Hepatic stellate cell (primary cell): Measurements from ENCODE around the gene COX10.
"Not testable (repeated sequence)": the region's sequence is repeated elsewhere in the genome, so short reads cannot be mapped to it uniquely, and the experiment has no call there.

Source experiments
- DNase-seq: peaks from one replicate; pipeline ENCODE4 v3.0.0; 2011; ENCODE audit warnings: low spot score

COX10 gene

DNA sequence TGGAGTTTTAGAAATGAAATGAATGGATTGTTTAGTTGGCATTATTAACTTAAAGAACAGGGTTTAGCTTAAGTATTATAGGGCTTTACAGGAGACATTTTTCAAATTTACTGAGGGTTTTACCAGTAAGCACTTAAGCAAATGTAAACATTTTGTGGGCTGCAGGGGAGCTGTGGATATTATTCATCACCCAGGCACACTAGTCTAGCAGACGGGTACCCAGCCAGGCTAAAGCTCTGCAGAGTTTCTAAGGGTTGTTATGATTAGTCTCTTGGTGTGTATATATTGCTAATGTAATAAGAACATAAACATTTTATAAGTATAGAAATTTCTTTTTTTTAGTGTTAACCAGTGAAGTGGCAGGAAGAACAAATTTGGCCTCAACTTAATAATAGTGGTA, 110.6 kb downstream of the COX10 start:
- not testable (repeated sequence) for DNase-seq

DNA sequence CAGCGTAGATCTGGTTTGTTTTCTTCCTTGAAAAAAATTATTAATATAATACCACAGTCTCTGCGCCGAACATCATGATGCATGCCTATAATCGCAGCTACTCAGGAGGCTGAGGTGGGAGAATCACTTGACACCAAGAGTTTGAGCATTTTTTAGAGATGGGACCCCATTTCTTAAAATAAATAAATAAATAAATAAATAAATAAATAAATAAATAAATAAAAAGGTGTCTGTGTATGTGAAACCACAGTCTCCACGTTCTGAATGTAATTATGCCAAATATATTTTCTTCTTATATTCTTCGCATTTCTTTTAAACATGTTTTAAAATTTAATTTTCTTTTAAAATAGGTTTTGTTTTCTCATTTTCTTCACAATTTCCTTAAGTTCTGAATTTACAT, 112.8 kb downstream of the COX10 start:
- DNase-seq, result not testable (repeated sequence)

DNA sequence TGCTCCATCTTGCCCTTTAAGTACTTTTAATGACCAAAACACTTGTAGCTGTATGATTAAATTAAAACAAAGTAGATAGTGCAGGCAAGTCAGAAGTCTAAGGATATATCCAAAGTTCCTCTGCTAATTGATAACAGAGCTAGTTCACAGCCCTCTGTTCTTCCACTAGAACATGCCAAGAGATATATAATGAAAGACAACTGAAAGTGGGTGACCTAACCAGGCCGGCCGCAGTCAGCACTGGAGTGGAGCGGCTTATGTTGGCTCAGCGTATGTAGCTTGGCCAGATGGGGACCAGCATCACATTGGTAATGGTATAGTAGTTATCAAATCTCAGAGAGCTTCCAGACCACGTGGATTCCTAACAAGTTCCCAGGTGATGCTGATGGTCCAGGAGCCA, 115.2 kb downstream of the COX10 start:
- DNase-seq, result not testable (repeated sequence)

DNA sequence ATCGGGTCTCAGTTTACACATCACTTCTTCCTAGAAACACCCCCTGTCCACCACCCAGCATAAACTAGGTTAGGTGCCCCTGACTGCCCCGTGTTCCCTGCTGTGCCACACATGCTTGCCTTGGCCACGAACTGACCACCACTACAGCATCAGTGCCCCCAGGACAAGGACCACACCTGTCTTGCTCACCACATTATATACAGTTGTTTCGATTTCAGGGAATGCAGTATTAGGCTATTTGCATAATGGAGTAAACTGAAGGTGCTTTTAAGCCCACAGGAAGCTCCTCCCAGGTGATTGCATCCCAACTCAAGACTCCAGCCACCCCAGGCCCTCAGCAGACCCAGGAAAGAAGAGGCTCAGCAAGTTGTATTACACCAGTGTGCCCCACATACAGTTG, 117.1 kb downstream of the COX10 start:
- not testable (repeated sequence) for DNase-seq

DNA sequence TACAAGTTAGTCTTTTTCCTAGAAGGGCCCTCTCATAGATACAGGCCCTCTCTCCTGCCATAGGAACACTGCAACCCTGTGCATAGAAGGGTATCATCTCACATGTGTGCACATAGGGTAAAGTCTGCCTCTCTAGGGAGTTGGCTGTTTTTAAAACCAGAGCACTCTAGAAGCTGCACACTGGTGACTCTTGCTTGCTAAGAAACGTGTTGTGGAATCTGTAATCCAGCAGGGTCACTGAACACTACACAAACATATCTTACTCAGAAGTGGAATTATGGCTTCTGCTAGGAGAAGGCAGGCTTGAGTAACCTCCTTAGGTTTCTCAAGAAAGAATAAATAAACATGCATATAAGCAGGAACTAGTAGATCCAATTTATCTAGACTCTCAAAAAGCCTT, 121.5 kb downstream of the COX10 start:
- not testable (repeated sequence) for DNase-seq

DNA sequence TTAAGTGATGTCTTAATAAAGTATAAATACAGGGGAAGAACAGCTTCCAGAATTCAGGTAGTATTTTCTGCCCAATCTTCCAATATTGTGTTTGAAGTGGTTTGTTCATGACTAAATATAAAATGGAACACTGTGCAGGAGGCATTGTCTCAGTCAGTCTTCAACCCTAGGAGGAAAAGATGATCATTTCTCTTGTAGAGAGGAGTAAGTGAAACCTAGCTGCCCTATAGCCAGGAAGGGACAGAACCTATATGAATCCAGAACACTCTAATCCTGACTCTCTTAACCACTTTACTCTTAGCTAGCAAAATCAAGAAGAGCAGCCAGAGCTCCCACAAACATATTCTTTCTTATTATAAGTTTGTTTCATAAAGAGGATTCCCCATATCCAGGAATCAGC, 122.2 kb downstream of the COX10 start:
- not testable (repeated sequence) for DNase-seq

DNA sequence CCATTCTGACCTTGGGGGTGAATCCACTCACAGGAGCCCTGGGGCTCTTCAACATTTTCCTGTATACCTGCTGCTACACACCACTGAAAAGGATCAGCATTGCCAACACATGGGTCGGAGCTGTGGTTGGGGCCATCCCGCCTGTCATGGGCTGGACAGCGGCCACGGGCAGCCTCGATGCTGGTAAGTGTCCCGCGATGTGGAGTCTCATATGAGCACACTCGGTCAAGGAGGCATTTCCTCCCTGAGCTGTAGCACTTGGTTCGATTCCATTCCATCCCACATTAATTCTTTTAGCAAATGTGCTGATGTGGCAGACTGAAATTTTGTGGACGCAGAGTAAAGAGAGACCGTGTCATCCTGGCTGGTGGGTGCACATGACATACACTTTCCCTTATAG, 122.7 kb downstream of the COX10 start:
- not testable (repeated sequence) for DNase-seq

DNA sequence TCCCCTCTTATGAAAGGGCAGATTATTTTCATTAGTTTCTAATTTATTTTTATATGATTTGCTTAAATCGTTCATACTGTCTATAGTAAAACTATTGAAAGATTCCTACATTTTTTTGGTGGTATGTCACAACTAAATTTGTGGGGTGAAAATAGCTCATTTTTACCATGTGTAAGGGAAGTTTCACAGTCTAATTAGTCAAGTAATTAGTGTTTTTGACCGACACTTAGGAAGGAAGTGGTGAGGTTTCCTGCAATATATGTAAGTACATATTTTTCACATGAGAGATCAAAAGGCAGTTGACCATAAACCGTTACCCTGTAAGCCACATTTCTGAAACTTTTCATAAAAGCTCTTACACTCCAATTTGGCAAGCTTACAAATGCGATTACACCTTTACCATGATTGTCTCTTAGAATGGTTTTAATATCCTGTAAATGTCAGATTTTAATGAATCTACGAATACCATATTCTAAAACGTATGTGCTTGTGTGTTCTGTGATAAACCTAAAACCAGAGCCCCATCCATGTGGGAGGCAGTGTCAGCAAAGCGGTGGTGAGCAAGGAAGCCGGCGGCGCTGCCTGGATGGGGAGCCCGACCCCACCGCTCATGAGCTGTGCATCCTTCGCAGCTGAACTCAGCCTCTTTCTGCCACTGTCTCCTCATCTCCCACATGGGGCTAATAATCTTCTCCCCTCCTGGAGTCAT, 123.5 kb downstream of the COX10 start:
- not testable (repeated sequence) for DNase-seq

DNA sequence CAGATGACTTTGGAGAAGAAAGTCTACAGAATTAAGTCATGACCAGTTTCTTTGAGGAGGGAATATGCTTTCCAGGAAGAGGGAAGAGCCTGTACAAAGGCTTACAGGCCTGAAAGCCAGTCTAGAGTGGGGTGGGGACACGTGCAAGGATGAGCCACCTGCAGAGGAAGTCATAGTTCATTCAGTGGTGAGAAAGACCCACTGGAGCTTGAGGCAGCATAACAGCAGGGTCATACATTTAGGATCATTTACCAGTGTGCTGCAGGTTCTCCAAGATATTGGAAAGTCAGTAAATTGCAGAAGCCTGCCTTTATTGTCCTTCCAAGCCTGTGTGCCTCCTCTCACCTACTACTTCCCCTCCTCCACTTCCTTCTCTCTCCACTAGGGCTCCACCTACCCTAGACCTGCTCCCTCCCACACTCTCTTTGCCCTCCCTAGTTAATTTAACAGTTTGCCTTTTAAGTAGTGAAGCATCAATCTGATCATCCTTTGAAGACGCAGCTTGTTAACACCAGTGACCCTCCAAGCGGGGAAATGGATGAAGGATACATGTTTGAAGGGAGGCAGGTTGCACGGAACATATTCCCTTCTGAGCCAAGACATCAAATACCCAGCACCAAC, 127.2 kb downstream of the COX10 start:
- DNase-seq, result no peak

DNA sequence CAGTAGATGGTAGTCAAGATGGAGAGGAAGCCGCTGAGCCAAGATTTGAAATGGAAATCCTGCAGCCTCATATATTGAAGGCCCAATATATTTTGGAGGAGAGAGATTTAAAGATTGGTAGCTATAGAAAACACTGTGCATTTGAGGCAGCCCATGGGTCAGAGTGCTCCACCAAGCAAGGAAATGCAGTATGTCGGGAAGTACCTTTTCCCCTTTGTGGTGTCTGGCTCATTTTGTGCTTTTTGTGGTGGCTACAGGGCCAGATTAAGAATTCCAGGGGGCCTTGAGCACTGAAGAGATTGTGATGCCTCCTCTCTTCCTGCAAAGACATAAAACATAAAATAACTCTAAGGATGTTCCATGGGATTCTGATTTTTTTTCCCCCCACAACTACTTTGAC, 127.8 kb downstream of the COX10 start:
- DNase-seq, result no peak

DNA sequence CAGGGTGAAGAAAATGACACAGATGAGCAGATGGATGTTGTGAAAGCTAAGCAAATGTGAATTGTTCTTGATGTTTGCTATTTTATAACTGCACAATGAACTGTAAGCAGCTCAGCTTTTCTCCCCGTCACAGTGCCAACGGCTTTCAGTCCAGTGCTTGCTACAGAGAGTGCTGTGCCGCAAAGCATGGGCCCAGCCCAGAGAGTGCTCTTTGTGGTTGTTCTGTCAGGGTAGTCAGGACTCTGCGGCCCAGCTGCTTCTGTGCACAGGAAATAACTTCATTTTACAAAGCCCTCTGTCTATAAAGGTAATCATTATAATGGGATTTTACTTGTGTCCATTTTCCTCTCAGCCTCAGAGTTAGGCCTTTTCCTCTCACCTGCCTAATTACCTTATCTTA, 128.3 kb downstream of the COX10 start:
- no peak for DNase-seq

DNA sequence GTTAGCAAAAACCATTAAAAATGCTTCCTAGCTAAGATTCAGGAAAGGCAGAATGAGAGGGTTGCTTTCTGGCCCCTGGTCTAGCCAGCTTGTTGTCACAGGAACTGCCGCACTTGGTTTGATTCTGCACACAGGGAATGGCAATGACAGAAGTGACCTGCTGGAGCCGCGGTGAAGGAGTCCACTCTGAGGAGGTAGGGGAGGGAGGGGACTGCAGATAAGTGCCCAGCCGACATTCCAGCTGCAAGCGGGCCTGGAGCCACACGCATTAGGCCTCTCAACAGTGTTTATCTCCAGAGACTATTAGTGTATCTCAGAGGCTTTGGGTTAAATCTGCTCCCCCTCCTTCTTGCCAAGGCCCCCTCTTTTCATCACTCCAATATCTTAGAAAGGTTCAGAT, 128.7 kb downstream of the COX10 start:
- DNase-seq, result no peak

DNA sequence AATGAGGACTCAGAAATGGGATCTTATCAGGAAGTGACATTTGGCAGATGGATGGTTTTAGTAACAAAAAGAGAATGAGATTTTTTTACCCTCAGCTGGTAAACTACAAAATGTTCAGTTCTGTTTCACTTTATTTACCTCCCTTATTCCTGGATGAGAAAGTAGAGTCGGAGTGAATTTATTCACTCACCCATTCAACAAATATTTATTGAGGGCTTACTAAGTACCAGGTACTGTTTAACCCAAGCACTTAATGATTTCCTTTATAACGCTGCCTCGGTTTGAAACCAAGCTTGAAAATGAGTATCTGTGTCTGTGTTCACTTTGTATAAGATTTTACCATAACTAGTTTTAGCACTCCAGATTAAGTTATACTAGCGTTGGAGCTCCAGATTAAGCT, 129.3 kb downstream of the COX10 start:
- no peak for DNase-seq

DNA sequence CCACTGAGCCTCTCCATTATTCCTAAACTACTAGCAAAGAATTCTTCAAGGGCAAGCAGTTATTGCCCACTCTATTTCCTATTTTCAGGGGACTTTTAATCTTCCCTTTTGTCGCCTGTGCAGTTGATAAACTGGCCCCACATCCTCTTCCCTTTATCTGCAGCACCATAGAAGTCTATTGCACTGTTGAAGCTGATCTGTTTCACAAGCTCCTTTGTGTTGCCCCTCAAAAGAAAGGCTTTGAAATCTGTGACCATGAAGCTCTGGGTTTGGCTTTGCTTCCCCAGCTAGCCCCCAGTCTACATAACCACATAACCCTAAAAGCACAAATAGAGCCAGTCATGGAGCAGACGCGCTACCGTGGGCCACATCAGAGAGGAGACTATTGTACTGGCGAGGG, 130.3 kb downstream of the COX10 start:
- no peak for DNase-seq

DNA sequence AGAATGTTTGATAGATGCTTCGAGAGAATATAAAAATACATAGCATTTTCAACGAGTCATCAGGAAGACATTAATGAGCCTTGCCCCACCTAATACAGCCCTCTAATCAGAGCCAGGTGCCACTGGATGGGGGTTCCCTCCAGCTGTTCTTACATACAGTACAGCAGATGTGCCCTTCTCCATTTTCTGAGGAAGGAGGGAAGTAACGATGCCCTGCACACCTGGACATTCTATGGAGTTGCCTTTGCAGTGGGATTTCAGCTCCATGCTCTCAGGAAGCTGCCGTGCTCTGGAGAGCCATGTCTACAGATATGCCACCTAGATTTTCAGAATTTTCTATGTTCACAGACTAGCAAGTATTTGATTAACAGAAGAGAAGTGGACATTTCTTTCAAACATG, 131.1 kb downstream of the COX10 start:
- DNase-seq, result no peak

DNA sequence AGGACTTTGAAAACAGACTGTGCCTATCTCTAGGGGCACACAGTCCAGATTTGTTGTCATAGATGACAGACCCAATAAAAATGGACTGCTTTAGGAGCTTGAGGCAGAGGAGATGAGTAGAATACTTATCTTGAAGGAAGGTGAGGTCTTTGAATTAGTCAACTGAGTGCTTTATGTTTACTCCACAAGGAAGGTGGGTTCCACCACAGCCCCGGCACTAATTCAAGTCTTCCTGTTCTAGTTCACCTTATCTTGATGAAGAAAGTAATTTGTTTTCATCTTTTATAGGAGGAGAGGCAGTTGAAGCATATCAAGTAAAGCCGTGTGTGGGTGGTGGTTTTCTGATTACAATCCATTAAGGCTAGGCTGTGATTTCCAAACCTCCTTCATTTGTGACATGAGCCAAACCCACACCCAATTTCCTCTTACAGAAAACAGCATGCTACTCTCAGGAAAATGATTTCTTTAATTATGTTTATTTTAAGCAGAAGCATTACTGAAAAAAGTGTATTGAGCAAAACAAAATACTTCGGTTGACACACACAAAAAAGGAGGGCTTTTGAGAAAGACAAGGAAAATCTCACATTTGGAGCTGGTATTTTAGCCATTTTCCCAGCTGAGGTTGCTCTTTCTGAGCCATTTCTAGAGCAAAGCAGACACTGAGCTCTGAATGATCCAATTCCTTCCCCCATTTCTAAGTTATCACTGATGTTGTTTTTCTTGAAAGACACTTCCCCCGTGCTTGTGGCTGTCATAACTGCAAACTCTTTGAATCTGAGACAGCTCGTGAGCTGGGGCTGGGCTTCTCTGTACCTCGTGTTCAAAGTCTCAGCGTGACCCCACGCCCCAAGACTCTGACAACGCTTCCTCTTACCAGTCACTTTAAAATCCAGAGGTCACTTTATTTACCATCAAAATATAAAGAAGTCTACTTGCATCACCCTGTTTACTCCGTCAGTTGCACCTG, 132.0 kb downstream of the COX10 start:
- DNase-seq, result no peak

DNA sequence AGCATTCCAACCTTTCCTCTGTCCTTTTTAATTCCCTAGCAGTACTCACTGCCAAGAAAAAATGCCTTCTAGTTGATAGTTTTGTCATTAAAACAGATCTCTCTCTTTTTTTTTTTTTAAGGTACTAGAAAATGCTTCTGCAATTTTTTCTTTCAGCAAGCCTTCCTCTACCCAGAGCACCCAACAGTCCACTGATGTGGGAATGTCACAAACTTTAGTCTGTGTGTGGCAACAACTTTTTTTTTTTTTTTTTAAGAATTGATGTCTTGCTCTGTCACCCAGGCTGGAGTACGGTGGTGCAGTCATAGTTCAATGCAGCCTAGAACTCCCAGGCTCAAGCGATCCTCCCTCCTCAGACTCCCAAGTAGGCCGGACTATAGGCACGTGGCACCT, 132.7 kb downstream of the COX10 start:
- no peak for DNase-seq

DNA sequence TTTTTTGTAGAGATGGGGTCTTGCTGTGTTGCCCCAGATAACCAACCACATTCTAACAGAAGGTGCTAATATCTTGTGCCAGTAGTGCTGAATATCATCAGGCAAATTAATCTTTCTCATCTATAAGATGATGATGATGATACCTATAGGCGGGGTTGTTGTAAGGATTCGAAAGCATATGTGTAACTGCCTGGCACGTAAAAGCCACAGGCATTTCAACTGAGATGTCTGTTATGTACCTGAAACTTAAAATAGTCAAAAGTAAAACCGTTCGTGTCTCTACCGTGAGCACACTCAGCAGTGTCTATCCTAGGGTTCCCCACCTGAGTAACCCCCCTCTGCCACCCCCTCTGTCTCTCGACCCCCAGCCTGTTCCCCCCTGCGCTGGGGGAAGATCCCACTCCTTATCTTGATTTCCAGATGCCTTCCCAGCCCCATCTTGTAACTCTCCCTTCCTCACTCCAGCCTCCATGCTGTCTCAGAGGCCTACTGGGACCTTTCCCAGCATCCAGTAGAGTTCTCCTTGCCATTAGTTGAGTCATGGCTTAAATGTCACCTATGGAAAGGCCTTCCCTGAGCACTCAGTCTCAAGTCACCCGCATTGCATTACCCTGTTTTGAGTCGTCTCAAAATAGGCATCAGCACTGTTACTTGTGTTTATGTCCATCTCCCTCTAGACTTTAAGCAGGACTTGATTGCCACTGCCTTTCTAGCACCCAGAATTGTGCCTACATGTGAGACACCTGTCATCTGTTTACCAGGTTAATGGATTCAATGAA, 133.3 kb downstream of the COX10 start:
- DNase-seq, result no peak

DNA sequence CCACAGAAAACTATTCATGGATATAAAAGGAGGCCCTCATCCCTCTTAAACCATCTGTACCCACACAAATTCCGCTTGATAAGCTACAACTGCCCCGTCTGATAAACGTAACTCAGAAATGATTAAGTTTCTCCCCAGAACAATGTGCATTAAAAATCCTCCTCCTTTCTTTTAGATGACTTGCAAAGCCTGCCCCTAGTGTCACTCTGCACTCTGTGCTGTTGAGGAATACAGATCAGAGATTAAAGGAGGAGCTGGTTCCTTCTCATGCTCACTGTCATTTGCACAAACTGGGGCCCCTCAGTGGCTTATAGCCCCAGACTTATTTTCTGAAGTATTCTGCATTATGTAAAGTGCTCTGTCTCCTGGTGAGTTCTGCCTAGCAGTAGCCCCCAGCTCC, 134.1 kb downstream of the COX10 start:
- no peak for DNase-seq

DNA sequence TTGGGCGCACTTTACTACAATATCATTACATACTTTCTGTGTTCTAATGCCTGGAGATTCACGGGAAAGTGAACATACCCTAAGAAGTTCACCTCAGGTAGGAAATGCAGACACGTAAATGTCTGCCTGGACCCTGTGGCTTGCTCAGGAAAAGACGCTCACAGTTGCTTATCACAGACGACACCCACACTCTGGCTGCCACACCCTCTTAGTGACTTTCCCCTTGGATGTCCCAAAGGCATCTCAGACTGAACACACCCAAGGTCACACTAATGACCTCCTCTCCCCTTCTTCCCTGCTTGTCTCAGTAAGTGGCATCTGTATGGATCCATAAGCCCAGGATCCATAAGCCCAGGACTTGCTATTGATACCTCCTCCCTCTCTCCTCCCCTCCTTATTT, 134.8 kb downstream of the COX10 start:
- no peak for DNase-seq

DNA sequence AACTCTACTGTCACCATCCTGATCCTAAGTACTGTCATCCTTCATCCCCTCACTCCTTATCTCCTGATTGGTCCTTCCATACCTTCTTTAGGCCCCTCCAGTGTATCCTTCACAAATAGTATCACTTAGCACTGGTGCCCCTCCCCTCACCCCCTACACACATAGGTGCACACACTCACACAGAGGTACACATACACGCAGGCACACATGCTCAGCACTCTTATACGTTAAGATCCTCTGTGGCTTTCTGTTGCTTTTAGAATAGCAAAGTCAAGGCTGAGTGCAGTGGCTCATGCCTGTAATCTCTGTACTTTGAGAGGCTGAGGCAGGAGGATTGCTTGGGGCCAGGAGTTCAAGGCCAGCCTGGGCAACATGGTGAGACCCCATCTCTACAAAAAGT, 135.2 kb downstream of the COX10 start:
- DNase-seq, result no peak

DNA sequence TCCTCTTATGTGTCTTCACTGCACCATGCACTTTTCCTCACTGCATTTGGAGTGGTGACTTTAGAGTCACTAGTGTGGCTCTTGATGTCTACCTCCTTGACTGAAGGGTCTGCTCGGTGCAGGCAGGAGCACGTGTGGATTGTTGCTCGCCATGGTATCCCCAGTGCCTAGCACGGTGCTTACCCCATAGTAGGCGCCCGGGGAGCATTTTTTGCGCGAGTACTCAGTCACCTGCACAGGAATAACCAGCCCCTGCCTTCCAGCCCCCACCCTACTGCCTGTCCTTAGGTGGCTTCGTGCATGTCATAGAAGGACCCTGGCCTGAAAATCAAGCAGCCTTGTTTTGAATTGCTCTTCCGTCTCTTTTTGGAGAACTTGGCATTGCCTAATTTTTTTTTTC, 136.1 kb downstream of the COX10 start:
- no peak for DNase-seq
